Esophagus muscularis mucosa (tissue), 3 donors: ENCODE results near the gene AFAP1L1.

ENCODE experiments used
- POLR2A ChIP-seq: fragments of 450-650 bp; IDR thresholded peaks from one replicate; pipeline ENCODE4 v1.6.1; 2017; ENCODE audit warnings: antibody characterized with exemption, moderate library complexity, mild to moderate bottlenecking, low read depth
- POLR2AphosphoS5 ChIP-seq, 2 donors: sonication (generic); formaldehyde crosslinking; IDR thresholded peaks; one replicate each; pipeline ENCODE4 v1.6.1; 2017; ENCODE audit warnings: antibody characterized with exemption in 2 of 2
- TF ChIP-seq, protein P1 (sequence below), 3 experiments: fragments of 200-600 bp in 2 of 3; fragments of 450-650 bp in 1 of 3; sonication (generic) in 2 of 3; IDR thresholded peaks; one replicate each; pipeline ENCODE4 v1.5.1; 2017 to 2019; ENCODE audit warnings: antibody characterized with exemption in 3 of 3, mild to moderate bottlenecking in 2 of 3, moderate library complexity in 1 of 3

DNA sequence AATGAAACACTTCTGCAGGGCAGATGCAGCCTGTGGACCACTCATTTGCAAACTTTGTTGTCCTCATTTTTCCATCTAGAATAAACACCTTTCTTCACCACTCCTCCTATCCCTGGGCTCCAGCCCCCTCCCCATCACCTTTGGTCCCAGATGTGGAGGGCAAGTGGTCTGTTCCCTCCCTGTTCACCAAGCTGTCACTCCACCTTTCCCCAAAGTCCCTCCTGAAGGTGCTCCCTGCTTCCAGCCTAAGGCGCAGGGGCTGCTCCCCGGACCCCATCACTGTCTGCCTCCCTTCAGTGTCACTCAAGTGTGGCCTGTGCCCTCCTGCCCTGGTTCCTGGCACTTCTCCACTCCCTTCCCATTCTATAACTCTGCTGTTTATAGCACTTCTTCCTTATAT, 93.1 kb downstream of the AFAP1L1 start:
- TF ChIP-seq, protein P1, sequence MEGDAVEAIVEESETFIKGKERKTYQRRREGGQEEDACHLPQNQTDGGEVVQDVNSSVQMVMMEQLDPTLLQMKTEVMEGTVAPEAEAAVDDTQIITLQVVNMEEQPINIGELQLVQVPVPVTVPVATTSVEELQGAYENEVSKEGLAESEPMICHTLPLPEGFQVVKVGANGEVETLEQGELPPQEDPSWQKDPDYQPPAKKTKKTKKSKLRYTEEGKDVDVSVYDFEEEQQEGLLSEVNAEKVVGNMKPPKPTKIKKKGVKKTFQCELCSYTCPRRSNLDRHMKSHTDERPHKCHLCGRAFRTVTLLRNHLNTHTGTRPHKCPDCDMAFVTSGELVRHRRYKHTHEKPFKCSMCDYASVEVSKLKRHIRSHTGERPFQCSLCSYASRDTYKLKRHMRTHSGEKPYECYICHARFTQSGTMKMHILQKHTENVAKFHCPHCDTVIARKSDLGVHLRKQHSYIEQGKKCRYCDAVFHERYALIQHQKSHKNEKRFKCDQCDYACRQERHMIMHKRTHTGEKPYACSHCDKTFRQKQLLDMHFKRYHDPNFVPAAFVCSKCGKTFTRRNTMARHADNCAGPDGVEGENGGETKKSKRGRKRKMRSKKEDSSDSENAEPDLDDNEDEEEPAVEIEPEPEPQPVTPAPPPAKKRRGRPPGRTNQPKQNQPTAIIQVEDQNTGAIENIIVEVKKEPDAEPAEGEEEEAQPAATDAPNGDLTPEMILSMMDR (IDR thresholded peaks at IDR 0.05), result no peak
- TF ChIP-seq POLR2A (no peak), POLR2AphosphoS5 (IDR thresholded peaks at IDR 0.05) (no peak)
